Islet of Langerhans (tissue), 1 donor: Measurements from ENCODE around the gene NRG3.

ENCODE experiments used
- FAIRE-seq: peaks from one replicate; lab custom pipeline; 2011; peaks lifted over from hg19 to GRCh38; lab: Jason Lieb, UNC

The NRG3 gene

DNA sequence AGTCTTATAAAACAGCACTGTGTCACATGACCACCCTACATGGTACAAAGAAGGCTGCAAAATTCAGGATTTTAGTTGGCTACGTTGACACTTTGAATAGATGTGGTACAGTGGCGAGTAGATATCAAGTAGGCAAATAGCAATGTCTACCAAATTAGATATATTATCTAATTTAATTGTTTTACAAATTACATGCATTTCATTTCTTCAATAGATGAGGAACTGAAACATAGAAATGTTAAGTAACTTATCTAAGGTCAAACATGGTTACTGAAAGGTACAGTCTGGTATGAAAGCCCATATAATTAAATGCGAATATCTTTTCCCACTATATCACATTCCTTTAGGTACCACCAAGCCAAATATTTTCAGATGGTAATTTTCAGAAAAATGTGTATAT, 972.2 kb downstream of the NRG3 start:
- FAIRE-seq = no peak

DNA sequence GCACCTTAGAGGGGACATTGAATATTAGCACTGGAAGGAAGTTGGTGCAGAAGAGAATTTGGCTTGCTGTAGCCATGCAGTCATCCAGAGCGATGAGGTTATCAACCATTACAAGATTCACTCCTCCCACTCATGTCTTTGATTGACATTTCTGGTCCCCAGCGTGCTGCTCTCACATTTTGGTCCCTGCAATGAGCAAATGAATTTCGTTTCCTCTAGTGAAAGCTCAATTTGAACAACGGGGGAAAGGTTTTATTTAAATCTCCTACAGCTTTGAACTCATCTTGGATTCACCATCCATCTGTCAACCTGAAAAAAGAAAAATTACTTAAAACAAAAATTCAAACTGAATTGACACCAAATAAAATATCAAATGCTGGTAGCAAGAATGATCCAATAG, 975.2 kb downstream of the NRG3 start:
- FAIRE-seq = no peak

DNA sequence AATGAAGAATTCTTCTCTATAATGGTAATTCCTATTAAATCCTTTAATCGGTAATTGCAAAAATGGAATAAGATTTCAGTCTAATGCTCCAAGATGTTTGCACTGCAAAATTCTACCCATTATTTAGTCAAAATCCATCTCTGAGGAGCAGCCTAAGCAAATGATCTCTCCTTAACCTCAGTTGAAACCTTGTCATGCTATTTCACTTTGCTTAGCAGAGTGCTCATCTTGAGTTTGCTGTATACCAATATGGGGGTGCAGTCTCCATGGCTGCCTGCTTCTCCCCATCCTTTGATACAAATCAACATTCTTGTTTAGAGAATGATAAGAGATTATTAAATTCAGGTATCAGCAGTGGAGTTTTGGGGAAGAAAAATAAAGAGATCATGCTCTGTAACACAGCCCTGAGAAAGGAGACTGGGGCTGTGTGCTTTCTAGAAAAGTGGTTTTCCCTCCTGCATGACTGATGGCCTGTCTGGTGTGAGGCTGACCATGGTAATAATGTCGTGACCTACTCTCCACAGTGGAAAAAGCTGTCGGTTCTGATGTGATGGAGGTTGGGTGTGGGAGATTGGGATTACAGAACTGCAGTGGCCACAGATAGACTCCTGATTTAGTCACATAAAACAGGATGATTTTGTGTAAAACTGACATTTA, 982.1 kb downstream of the NRG3 start:
- FAIRE-seq = no peak

DNA sequence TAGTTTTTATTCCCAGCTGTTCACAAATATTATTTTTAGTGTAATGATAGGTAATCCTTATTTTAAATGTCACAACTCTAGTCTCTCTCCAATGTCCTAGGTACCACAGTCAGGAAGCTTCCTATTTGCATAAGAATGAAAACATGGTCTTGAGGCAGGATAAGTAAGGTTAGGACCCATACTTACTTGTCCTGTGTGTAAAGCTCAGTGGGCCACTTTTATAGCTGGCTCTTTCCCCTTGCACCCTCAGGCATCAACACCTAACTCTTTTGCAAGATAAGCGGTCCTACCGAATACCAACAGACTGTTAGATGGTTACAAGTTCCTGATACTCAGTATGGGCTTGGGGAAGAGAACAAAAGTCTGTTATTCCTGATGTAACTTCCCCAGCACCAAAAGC, 986.9 kb downstream of the NRG3 start:
- FAIRE-seq = no peak

DNA sequence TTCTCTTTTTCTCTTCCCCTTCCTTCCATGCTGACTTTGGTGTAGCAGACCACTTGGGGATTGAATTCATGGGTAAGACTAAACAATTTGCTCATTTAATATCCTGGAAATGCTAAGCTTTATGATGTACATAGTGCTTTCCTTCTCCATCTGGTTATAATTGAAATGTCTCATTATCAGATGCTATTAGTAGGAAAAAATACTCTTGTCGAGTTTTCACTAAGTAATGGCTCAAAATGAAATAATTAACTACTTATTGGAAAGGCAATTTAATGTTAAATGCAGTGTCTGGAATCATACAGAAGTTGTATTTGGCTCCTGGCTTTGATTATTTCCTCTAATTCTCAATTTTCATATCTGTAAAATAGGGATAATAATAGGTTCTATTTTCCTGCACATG, 990.4 kb downstream of the NRG3 start:
- FAIRE-seq = no peak

DNA sequence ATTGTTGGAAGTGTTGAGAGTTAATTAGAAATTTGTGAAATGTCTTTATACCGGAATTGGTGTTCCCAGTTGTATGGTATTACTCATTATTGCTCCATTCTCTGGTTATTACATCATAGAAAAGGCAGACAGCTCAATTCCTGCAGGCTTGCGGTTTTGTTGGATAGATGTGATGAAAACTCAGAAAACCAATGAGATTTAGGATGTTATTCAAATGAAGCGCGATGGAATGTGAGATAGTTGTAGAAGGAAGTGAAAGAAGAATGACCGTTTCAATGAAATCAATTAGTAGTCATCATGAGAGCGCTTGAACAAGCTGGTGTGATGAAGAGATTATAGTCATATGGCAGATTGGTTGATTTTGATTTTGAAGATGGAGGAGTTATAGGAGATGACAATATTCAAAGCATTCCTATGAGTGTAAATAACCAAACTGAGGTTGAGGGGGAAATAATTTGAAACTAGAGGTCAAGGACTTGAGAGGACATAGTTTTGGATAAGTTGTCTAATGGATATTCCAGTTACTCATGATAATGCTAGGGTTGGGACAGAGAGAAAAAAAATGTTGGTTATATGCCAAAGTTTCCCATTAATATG, 991.5 kb downstream of the NRG3 start:
- FAIRE-seq = no peak

DNA sequence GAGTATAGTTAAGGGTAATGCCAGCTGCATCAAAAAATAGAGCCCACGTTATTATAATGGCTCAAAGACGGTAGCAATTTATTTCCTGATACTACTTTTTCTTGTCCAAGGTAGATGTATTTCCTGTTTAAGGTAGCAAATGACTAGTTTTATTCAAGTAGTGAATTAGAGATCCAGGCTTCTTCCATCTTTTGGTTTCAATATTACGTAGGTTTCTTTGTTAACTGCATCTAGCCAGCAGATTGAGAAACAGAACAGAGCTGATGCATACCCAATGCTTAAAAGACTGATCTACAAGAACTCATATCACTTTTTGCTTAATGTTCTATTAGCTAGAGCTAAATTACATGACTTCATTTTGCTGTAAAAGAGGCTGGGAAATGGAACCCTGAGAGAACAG, 992.1 kb downstream of the NRG3 start:
- FAIRE-seq = no peak

DNA sequence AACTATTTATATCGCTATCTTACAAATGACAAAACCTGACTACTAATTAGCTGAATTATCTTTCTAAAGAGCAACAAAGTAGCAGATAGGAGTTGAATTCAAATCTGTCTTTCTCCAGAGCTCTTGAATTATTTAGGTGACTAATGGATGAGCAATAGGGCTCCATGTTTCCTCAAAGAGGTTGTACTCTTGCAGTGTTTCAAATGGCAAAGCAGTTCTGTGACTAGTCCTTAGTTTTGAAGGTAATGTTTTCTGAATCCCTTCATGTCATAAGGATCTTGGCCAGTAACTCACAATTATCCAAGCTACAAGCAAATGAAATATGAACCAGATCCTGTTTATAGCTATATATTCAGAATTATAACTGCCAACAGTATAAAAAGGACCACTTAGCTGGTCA, 999.7 kb downstream of the NRG3 start:
- no peak for FAIRE-seq

DNA sequence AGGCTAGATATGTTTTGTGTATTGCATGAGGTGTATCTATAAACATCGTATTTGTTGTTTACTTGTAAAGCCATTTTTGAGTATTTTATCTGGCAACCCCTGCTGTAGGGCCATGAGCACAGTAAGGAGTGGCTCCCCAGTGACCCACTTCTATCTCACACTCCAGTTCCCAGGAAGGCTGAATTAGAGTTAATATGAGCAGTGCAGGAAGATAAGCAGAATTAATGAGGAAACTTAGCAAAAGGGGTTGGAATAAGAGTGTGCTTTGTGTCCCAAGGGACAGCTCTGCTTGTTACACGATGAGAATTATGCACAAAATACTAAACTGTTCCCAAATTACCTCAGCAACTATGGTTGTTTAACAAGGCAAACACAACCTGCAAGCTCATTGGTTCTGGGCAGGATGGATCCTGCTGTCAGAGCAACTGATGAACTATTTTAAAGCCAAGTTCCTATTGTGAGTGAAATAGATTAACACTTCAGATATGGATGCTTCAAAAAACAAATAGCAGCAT, 1005.8 kb downstream of the NRG3 start:
- no peak for FAIRE-seq

DNA sequence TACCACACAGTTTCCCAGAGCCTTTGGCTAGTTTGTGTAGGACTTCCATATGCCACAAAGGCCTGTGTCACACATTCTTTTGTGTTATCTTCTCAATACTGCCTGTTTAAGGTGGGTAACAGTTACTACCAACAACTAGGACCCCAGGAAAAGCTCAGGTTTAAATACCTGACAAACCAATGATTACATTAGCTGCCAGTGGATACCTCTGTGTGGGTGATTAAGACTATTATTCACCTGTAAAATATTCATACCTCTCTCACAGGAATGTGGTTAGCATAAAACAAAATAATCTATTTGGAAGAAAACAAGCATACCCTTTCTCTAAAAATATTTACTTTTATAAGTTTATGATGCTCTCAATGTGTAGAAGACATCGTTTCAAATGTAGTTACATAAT, 1007.7 kb downstream of the NRG3 start:
- FAIRE-seq = no peak

DNA sequence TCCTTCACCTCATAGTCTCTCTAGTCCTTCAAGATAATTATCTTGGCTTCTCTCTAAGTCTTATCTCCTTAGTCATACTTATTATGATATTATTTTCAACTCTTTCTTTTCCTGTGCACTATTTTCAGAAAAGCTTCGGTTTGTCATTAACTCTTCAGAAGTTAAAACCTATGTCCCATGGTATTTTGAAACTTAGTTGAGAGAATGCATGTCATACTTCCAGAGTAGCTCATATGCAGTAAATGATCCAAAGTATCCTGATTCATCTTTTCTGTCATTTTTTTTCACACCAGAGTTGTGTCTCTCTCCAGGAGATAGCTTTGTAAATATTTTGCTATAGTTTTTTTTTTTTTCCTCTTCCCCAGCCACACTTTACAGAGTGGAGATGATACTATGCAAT, 1008.6 kb downstream of the NRG3 start:
- no peak for FAIRE-seq

DNA sequence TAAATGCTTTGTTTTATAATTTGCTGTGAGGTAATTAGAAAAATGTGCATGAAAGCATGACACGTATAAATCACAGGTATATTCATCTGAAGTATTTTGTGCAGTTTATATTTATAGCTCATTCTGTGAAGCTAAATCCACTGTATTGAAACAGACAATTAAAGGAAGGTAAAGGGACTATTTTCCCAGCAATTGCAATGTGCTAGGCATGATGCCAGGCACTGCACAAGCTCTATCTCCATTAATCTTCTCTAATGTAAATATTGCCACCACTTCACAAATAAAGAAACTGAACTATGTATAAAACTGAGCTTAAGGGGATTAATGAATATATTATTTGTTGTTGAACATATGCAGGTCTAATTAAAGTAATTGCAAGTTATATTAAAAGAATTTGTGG, 1012.5 kb downstream of the NRG3 start:
- FAIRE-seq = peak; percentile 79

DNA sequence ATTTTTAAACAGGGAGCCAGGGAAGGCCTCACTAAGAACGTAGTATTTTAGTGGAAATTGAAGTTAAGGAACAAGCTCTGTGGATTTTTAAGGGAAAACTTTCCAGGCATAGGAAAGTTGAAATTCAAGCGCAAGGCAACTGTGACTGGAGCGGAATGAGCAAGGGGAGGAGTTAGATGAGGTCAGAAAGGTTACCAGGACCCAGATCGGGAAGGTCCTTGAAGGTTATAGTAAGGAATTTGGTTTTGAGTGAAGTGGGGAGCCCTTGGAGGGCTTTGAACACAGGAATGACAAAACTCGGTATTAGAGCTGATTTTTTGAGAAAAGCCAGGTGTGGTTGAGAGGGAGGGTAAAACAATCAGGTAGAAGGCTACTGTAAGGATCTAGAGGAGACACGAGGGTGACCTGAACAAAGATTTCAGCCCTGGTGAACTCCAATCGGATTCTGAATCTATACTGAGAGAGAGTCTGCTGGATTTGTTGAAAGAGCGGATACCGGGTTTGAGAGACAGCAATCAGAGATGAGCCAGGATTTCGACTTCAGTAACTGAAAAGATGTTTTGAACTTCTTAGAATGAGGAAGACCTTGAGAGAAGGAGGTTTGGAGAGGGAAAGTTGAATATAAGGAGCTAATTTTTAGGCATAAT, 1013.9 kb downstream of the NRG3 start:
- FAIRE-seq = no peak

DNA sequence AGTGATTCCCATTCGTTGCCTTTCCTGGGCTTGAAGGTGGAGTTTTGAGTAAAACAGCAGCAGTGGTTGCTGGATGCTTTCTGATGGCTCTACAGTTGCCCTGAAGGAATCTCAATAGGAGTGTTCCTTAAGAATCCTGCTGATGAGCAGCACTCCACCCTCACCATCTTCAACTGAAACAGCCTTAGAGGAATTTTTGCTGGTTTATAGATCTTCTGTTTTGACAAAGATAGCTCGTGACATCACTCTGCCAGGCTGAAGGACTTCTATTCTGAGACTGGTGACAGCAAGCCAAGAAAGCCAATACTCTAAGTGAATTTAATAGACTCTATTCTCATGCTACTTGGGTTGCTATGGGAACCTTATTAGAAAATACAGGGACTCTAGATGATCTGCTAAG, 1014.7 kb downstream of the NRG3 start:
- FAIRE-seq = no peak

DNA sequence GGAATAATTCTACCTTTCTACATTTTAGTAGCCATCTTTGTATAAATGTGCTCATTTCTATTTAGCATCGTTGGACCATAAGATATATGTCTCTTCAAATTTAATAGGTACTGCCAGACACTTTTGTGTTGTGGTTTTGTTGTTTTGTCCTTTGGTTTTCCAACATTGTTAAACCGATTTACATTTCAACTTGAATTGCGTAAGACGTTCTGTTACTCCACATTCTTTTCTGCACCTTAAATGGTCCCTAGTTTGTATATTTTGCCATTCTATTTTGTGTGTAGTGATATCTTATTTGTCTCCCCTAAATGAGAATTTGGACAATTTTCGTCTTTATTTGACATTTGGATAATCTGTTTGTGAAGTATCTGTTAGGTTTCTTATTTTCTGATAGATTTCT, 1015.6 kb downstream of the NRG3 start:
- peak; percentile 38 for FAIRE-seq

DNA sequence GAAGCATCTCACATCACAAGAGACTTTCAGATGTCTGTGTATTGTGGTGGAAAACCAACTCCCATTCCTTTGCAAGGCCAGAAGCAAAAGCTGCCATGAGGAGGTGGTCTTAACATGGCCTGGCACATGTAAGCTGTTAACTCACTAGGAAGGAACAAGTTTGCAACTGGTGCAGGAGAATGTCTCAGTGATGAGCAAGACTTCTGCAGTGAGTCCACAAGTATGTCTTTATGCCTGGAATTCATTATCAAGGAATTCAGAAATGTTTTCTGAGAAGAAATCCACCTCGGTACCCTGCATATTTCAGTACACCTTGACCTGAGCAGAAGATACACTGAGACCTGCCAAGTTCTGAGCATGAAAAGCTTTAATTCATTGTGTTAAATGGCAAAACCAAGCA, 1033.1 kb downstream of the NRG3 start:
- FAIRE-seq = no peak

DNA sequence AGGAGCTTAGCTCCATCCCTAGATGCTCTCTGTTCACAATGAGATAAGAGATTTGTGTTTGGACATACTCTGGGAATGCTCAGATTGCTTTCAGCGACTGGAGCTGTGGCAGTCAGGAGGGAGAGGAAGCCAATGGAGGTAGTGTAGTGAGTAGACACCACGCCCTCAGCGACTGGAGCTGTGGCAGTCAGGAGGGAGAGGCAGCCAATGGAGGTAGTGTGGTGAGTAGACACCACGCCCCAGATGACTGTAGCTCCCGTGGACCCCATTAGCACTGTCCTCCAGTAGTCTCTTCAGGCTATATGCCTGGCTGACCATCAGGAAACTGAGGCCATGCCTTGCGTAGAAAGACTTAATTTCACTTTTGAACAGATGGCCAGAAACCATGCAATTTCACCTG, 1033.8 kb downstream of the NRG3 start:
- no peak for FAIRE-seq

DNA sequence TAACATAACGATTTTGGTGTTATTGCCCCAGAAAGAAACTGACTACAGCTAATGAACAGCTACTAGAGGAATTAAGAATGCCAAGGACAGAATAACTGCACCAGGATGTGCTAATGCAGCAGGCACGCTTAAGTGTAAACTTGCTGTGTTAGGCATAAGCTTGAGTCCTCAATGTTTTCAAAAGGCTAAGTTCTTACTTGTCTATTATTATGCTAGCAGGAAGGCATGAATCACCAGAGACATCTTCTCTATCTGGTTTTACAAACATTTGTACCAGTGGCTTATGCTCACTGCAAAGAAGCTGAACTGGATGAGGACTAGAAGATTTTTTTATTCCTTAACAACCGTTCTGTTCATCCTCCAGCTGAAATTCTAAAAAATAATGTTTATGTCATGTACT, 1035.3 kb downstream of the NRG3 start:
- FAIRE-seq = no peak

DNA sequence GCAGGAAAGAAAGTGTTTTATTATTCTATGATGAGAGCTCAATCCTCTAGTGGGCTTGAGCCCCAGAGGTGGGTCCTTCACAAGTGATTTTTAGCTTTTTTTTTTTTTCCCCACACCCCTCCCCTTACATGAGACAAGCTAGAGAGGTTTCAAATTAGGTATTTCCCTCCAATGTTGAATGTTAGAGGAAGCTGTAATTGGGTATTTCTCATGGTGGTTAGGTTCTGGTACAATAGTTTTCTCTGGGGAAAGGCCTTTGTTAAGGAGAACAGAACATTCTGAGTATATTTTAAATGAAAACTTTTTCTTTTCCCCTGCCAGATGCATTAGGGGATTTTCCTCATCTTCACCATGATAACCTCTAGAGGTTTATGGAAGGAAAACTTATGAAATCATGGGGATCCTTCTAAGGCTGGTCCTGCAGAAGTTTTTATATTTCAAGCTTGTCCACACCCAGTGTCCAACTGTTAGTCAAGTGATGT, 1039.7 kb downstream of the NRG3 start:
- FAIRE-seq = no peak

DNA sequence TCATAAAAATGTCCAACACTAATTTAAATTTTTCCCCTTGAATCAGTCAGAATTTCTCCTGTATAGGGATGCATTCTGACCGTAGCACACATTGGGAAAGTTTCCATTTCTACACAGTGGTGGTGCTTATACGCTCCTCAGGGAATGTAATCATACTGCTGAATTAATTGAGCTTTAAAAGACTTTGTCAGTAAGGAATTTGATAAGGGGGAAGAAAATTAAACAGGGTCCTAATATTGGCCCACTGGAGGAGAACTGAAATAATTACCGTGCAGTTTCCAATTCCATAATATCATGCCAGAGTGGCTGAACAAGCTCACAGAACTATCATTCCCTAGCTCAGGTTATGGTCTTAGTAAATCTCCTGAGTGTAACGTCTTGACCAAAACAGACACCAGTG, 1041.9 kb downstream of the NRG3 start:
- FAIRE-seq = no peak

DNA sequence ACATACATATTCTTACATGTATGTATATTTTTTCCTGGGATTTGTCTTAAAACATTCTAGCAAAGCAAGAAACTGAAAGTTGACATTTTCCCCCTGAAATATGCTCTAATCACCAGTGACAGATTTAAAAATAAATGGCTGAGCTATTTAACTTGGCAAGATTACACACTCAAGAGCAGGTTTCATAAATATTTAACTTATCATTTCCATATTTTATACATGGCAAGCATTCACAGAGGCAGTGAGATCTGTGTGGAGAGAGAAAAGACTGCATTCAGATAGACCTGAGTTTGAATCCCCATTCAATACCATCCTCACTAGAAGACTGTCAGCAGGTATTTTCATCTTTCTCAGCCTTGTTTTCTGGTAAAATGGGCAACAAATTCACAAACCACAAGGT, 1043.0 kb downstream of the NRG3 start:
- FAIRE-seq = no peak

DNA sequence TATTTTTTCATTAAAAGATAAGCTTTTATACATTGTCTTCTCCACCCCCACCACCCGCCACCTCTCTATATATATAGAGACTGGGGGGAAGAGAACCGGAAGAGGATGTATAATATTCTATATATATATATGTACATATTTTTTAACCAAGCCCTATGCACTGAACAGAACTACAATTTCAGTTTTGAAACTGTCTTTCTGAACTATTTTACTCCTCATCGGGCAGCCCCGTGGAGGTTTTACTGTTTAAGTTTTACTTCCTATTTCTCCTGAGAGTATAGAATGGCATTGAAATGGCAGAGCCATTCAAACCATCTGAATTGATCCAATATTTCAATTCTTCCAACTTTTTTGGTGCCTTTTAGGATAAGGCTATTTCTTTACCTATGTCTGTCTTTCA, 1047.1 kb downstream of the NRG3 start:
- no peak for FAIRE-seq

DNA sequence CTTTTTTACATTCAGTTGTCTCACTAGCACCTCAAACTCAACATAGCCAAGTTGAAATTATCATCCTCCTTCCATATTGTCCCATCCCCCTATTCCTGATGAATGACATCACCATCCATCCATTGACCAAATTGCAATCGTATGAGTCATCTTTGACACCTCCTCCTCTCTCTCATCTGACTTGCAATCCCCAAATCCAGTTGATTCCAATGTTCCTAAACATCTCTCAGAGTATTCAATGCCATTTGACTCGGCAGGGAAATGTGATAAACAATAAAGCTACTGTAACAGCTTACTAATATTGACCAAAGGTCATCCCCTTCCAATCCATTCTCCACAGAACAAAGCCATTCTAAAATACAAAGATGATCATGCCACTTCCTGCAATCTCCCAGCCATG, 1047.8 kb downstream of the NRG3 start:
- no peak for FAIRE-seq

DNA sequence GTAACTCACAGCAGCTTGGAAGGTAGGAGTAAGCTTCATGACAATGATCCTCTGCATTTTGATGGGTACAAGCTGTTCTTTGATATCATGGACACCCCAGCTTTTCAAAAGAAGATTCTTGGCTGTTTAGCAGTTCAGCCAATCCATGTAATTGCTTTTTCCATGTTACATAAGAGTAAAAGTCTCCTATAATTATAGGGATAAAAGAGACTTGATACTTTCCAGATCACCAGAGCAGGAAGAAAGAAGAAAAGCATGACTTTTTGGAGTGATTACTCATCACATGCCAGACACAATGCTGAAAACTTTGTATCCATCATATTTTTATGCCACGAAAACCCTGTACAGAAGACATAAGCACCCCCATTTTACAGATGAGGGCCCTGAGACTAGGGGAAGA, 1049.7 kb downstream of the NRG3 start:
- no peak for FAIRE-seq
